ENCODE data around the gene RIC8B. TPM values are rescaled to one million over a fixed set of nuclear protein-coding genes. Genes with fewer than 3 reads are reported as not detected.

RIC8B gene
- total and polyA plus RNA-seq, 5 donors = 9.0 to 24.2 (median 20.4) TPM

GRCh38 chr12:106873983-106874382 lies 99.5 kb downstream of the RIC8B start:
- 56% methylated on average over 5 of the region's 5 CpGs for WGBS
- no peaks in the 10 kb centered on the region for H3K9me3 ChIP-seq (ENCODE audit: control insufficient read depth, low read length)
- no peak for DNase-seq
- intact Hi-C loops (cut with DNase I) = no loop called here
- no peak overlapping the region for H3K27ac ChIP-seq (ENCODE audit: low read length)
- no peak overlapping the region for H3K4me3 ChIP-seq (ENCODE audit: low read length)
- no peaks in the 10 kb centered on the region for H3K4me1 ChIP-seq (ENCODE audit: control insufficient read depth, insufficient read depth, low read length)
- ATAC-seq = no peak
- no peaks in the 10 kb centered on the region for H3K27me3 ChIP-seq (ENCODE audit: control insufficient read depth, insufficient read depth)

DNA sequence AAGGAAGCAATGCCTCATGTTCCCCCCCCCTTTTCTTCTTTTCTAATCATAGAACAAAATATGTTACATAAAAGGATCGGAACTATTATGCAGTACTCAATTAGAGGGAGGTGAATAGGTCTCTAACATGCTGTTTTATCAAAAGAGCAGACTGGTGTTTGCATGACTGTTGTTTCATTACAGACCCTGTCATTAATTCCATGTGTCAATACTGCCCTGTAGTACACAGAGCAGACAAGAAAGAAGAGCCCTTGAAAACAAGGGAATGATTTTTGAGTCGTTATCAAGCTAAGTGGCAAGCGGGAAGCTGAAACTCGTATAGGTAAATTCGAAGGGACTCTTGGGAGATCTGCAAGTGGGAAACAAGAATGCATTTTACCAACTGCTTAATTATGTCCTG lies 104.3 kb downstream of the RIC8B start:
- no peak overlapping the region for H3K4me3 ChIP-seq (ENCODE audit: low read length)
- H3K4me1 ChIP-seq (ENCODE audit: control insufficient read depth, insufficient read depth, low read length) = no peaks in the 10 kb centered on the region
- ATAC-seq (no peak), DNase-seq (no peak)
- no peak overlapping the region for H3K27ac ChIP-seq (ENCODE audit: low read length)
- no peaks in the 10 kb centered on the region for H3K27me3 ChIP-seq (ENCODE audit: control insufficient read depth, insufficient read depth)
- intact Hi-C loops (cut with DNase I) = no loop called here
- H3K9me3 ChIP-seq (ENCODE audit: control insufficient read depth, low read length) = no peaks in the 10 kb centered on the region
- WGBS = 80% methylated on average over 5 of the region's 5 CpGs

GRCh38 chr12:106879612-106880011 lies 105.1 kb downstream of the RIC8B start:
- ATAC-seq (no peak), DNase-seq (no peak)
- no peaks in the 10 kb centered on the region for H3K4me1 ChIP-seq (ENCODE audit: control insufficient read depth, insufficient read depth, low read length)
- no peak overlapping the region for H3K4me3 ChIP-seq (ENCODE audit: low read length)
- no peaks in the 10 kb centered on the region for H3K9me3 ChIP-seq (ENCODE audit: control insufficient read depth, low read length)
- WGBS = 29% methylated on average over 5 of the region's 5 CpGs
- H3K27me3 ChIP-seq (ENCODE audit: control insufficient read depth, insufficient read depth) = no peaks in the 10 kb centered on the region
- H3K27ac ChIP-seq (ENCODE audit: low read length) = no peak overlapping the region
- intact Hi-C loops (cut with DNase I) = no loop called here

DNA sequence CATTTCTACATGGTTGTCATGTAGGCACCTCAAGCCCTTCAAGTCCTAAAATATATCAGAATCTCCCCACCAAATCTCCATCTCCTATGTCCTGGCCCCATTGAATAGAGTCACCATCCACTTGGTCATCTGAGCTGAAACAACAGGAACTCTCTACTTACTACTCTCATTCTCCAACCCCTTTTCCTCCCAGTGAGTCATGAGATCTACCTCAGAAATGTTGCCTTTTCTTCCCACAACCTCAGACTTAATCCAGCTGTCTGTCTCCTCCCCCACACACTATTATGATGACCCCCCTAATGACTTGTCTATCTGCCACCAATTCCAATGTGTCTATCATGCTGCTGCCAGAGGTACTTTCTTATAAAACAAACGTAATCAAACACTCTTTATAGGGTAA lies 108.9 kb downstream of the RIC8B start:
- no peaks in the 10 kb centered on the region for H3K4me1 ChIP-seq (ENCODE audit: control insufficient read depth, insufficient read depth, low read length)
- no peaks in the 10 kb centered on the region for H3K27me3 ChIP-seq (ENCODE audit: control insufficient read depth, insufficient read depth)
- WGBS = 88% methylated on average over 1 of the region's 1 CpG
- intact Hi-C loops (cut with DNase I) = no loop called here
- no peak for DNase-seq
- H3K9me3 ChIP-seq (ENCODE audit: control insufficient read depth, low read length) = no peaks in the 10 kb centered on the region
- H3K4me3 ChIP-seq (ENCODE audit: low read length) = no peak overlapping the region
- no peak for ATAC-seq
- no peak overlapping the region for H3K27ac ChIP-seq (ENCODE audit: low read length)

- no peaks in the 10 kb centered on the region for H3K4me1 ChIP-seq (ENCODE audit: control insufficient read depth, insufficient read depth, low read length)
- ATAC-seq (no peak), DNase-seq (no peak)
- 96% methylated on average over 3 of the region's 3 CpGs for WGBS
- no peaks in the 10 kb centered on the region for H3K27me3 ChIP-seq (ENCODE audit: control insufficient read depth, insufficient read depth)
- intact Hi-C loops (cut with DNase I) = no loop called here
- no peaks in the 10 kb centered on the region for H3K9me3 ChIP-seq (ENCODE audit: control insufficient read depth, low read length)
- no peak overlapping the region for H3K27ac ChIP-seq (ENCODE audit: low read length)
- H3K4me3 ChIP-seq (ENCODE audit: low read length) = no peak overlapping the region
Measured at GRCh38 chr12:106885026-106885425, 110.5 kb downstream of the RIC8B start.

DNA sequence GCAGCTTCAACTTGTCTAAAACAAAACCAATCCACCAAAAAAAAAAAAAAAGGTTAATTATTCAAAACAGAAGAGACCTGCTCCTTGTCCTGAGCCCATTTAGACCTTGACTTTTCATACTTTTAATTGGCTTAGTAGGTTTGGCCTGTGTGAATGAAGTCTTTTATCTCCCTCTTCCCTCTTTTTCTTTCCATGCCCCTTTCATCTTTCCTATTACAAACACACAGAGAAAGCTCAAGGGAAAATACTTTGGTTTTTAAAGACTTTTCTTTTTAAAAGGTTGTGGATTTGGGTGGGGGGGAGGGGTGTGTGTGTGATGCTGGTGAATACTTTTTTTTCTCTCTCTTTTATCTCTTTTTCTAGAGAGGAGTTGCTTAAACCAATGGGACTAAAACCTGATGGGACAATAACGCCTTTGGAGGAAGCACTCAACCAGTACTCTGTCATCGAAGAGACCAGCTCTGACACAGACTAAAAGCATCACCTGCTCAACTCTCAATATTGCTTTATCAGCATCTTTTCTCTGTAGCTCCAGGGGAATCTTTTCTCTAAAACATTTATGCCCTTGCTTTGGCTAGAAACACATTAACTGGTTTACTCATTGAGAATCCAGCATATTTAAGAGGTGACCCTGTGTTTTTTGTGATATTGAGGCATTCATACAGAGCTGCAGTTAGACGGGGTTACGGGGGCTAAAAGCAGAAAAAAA lies 111.2 kb downstream of the RIC8B start:
- intact Hi-C loops (cut with DNase I) = no loop called here
- Histone ChIP-seq H3K4me3 (ENCODE audit: low read length) (no peak overlapping the region), H3K9me3 (ENCODE audit: control insufficient read depth, low read length) (no peaks in the 10 kb centered on the region), H3K27ac (ENCODE audit: low read length) (no peak overlapping the region), H3K4me1 (ENCODE audit: control insufficient read depth, insufficient read depth, low read length) (no peaks in the 10 kb centered on the region), H3K27me3 (ENCODE audit: control insufficient read depth, insufficient read depth) (no peaks in the 10 kb centered on the region)
- WGBS = 97% methylated on average over 4 of the region's 4 CpGs
- no peak for DNase-seq
- ATAC-seq = no peak

- ATAC-seq = no peak
- intact Hi-C loops (cut with DNase I) = no loop called here
- Histone ChIP-seq H3K9me3 (ENCODE audit: control insufficient read depth, low read length) (no peaks in the 10 kb centered on the region), H3K4me3 (ENCODE audit: low read length) (no peak overlapping the region), H3K27ac (ENCODE audit: low read length) (no peak overlapping the region), H3K27me3 (ENCODE audit: control insufficient read depth, insufficient read depth) (no peaks in the 10 kb centered on the region), H3K4me1 (ENCODE audit: control insufficient read depth, insufficient read depth, low read length) (no peaks in the 10 kb centered on the region)
- no peak for DNase-seq
- WGBS = 84% methylated on average over 2 of the region's 2 CpGs
Measured at GRCh38 chr12:106886932-106887331, 112.5 kb downstream of the RIC8B start.

DNA sequence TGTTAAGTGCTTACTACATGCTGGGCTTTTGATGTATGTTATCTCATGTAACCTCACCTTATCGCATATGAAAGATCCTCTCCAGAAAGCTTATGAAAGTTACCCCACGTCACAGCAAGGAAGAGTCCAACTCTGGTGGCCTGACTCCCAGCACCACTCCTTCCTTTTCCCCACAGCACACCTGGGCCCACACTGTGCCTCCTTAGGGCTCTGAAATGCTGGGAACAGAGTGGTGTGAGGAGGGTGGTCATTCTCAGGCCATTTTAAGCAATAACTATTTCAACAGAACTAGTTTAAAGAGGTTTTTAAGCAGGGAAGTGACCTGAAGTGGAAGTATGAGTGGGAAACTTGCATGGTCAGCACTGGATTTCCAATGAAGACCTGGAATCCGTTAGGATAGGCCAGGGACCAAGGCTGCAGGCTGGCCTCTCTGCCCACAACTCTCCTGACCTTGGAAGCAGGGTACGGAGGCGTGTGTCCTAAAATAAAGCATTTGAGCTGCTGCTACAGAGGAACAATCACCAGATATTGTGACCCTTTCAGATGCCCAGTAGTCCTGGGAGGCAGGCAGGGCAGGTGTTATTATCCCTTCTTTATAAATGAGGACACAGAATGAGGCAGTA lies 114.0 kb downstream of the RIC8B start:
- no peak overlapping the region for H3K27ac ChIP-seq (ENCODE audit: low read length)
- WGBS = 82% methylated on average over 5 of the region's 5 CpGs
- no peaks in the 10 kb centered on the region for H3K4me1 ChIP-seq (ENCODE audit: control insufficient read depth, insufficient read depth, low read length)
- intact Hi-C loops (cut with DNase I) = no loop called here
- H3K9me3 ChIP-seq (ENCODE audit: control insufficient read depth, low read length) = no peaks in the 10 kb centered on the region
- no peak overlapping the region for H3K4me3 ChIP-seq (ENCODE audit: low read length)
- ATAC-seq (no peak), DNase-seq (no peak)
- no peaks in the 10 kb centered on the region for H3K27me3 ChIP-seq (ENCODE audit: control insufficient read depth, insufficient read depth)

DNA sequence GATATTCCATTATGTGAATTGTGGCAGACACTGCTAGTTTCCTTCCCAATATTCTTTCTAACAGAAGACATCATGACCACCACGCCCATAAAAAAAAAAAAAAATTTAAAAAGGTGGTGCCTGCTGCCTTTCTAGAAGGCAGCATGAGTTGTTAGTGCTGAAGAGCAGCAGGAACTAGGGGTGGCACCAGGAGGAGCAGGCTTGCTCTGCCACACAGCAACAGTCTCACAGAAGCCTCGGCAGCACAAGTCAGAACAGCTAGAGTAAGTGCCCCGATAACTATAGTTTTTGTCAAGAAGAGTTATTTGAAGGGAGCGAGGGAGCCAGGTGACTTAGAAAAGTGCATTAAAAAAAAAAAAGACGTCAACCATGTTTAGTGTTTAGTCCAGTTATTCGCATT lies 114.8 kb downstream of the RIC8B start:
- intact Hi-C loops (cut with DNase I) = no loop called here
- ATAC-seq = no peak
- H3K4me3 ChIP-seq (ENCODE audit: low read length) = no peak overlapping the region
- WGBS = 88% methylated on average over 6 of the region's 6 CpGs
- H3K27me3 ChIP-seq (ENCODE audit: control insufficient read depth, insufficient read depth) = no peaks in the 10 kb centered on the region
- no peaks in the 10 kb centered on the region for H3K4me1 ChIP-seq (ENCODE audit: control insufficient read depth, insufficient read depth, low read length)
- DNase-seq = no peak
- no peak overlapping the region for H3K27ac ChIP-seq (ENCODE audit: low read length)
- H3K9me3 ChIP-seq (ENCODE audit: control insufficient read depth, low read length) = no peaks in the 10 kb centered on the region

DNA sequence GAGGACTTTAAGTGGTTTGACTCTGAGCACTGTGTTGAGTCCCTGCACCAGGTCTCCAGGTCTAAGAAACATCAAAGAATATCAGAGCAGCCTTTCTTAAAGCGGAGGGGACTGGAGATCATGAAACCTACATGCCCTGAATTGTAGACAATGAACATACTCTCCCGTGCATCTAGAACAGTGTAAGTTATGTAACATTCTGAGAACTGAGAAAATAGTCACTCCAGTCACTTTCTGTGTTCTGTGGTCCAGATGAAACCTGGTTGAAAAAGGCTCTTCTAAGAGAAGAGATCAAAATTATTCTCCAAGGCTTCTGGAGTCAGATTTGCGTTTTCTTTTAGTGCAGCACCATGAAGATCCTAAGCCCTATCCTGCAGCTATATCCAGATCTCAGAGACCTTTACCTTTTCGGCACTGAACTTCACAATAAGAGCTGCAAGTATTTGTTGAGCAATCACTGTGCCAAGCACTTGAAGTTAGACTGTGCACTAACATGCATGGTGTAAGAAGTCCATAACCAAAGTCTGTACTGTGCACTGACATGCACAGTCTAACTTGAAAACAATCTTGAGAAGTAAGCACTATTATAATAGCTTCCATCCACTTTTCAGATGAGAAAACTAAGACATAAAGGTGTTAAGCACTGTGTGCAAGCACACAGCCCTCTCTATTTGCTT lies 115.6 kb downstream of the RIC8B start:
- ATAC-seq (no peak), DNase-seq (no peak)
- Histone ChIP-seq H3K9me3 (ENCODE audit: control insufficient read depth, low read length) (no peaks in the 10 kb centered on the region), H3K27me3 (ENCODE audit: control insufficient read depth, insufficient read depth) (no peaks in the 10 kb centered on the region), H3K27ac (ENCODE audit: low read length) (no peak overlapping the region), H3K4me1 (ENCODE audit: control insufficient read depth, insufficient read depth, low read length) (no peaks in the 10 kb centered on the region), H3K4me3 (ENCODE audit: low read length) (no peak overlapping the region)
- intact Hi-C loops (cut with DNase I) = no loop called here
- WGBS = 89% methylated on average over 4 of the region's 4 CpGs

GRCh38 chr12:106892075-106892474 lies 117.6 kb downstream of the RIC8B start:
- H3K9me3 ChIP-seq (ENCODE audit: control insufficient read depth, low read length) = no peaks in the 10 kb centered on the region
- WGBS = 72% methylated on average over 1 of the region's 1 CpG
- H3K4me1 ChIP-seq (ENCODE audit: control insufficient read depth, insufficient read depth, low read length) = no peaks in the 10 kb centered on the region
- H3K27ac ChIP-seq (ENCODE audit: low read length) = no peak overlapping the region
- DNase-seq (no peak), ATAC-seq (no peak)
- intact Hi-C loops (cut with DNase I) = no loop called here
- H3K4me3 ChIP-seq (ENCODE audit: low read length) = no peak overlapping the region
- H3K27me3 ChIP-seq (ENCODE audit: control insufficient read depth, insufficient read depth) = no peaks in the 10 kb centered on the region
